ENCODE results near the gene MRPS27. TPM values are rescaled to one million over a fixed set of nuclear protein-coding genes. Genes with fewer than 3 reads are reported as not detected.

Gene MRPS27
- total and polyA plus RNA-seq, 2 of the 13 experiments (the other 11 are each of a cell fraction or from before 2014, with no cell fraction given), result 71.8 to 115 TPM

DNA sequence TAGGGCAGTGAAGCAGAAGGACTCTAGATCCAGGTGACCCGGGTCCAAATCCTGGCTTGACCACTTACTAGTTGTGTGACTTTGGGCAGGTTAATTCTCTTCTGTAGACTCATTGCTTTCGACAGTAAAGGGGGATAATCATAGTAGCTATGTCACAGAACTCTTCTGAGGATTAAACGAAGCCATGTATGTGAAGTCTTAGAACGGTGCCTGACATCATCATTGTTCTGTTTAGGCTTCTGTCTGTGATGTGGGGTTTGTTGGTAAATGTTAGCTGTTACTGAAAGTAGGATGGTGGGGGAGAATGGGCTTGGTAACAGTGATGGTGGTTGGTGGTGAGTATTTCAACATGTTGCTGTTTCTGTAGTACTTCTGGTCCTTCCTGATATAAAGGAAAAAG, 139.1 kb downstream of the MRPS27 start:
- no TSS peak for BruUV-seq (replicated peaks)
- Histone ChIP-seq H3K36me3 (replicated peaks in 1 of 2; ENCODE audit: control insufficient read depth in 1 of 2, insufficient read depth in 2 of 2, low read length in 2 of 2) (no peaks in the 10 kb centered on the region), H3K4me3 (replicated peaks in 1 of 3; ENCODE audit: insufficient read depth in 1 of 3, low read depth in 2 of 3, low read length in 3 of 3) (no peak overlapping the region), H3K9me3 (ENCODE audit: low read length) (no peaks in the 10 kb centered on the region), H3K4me1 (ENCODE audit: insufficient read depth, low read length) (no peaks in the 10 kb centered on the region), H4K20me1 (ENCODE audit: insufficient read depth, low read length) (no peaks in the 10 kb centered on the region), H3K9ac (ENCODE audit: insufficient read depth, low read depth, low read length) (no peak overlapping the region), H3K27me3 (ENCODE audit: control insufficient read depth in 1 of 2, insufficient read depth in 2 of 2, low read length in 2 of 2) (no peaks in the 10 kb centered on the region), H3K79me2 (ENCODE audit: insufficient read depth, low read length) (no peaks in the 10 kb centered on the region), H3K4me2 (ENCODE audit: low read depth, low read length) (no peak overlapping the region), H3K27ac (ENCODE audit: extremely low read length, insufficient read depth, low read length) (no peak overlapping the region), H2AFZ (ENCODE audit: low read length) (no peak overlapping the region)
- DNase-seq (ENCODE audit: low spot score), result no peak
- POLR2A ChIA-PET, result no interaction called here
- 55% methylated on average over 4 of the region's 4 CpGs for WGBS (ENCODE audit: low lambda C conversion rate)
- intact Hi-C loops (cut with micrococcal nuclease; ENCODE audit: unreplicated experiment), result no loop called here
- no peak for ATAC-seq
- in situ Hi-C loops (cut with HindIII; ENCODE audit: extremely low pct_ligation_motif_present, low pct_unique_long_range_greater_than_20kb), result no loop called here
- CTCF ChIA-PET (ENCODE audit: low intra/inter-chr PET ratio, low total read pairs), result no interaction called here
- TF ChIP-seq ZNF12 (CRISPR knock-in tag; IDR thresholded peaks at IDR 0.05), result no peak
- no peak for TF ChIP-seq SP5 (CRISPR knock-in tag; IDR thresholded peaks at IDR 0.05; ENCODE audit: borderline replicate concordance, low read depth)
- TF ChIP-seq SMARCC2 (IDR thresholded peaks at IDR 0.05), result no peak
- no peak for TF ChIP-seq ZFP41 (CRISPR knock-in tag; IDR thresholded peaks at IDR 0.05; ENCODE audit: borderline replicate concordance)
- no peak for TF ChIP-seq SMAD3 (CRISPR knock-in tag; IDR thresholded peaks at IDR 0.05)
- no peak for TF ChIP-seq HOXD1 (CRISPR knock-in tag; IDR thresholded peaks at IDR 0.05)
- no peak for TF ChIP-seq PLSCR1 (CRISPR knock-in tag; IDR thresholded peaks at IDR 0.05; ENCODE audit: borderline replicate concordance)
- no peak for TF ChIP-seq CC2D1A (CRISPR knock-in tag; IDR thresholded peaks at IDR 0.05)
- no peak for FAIRE-seq

DNA sequence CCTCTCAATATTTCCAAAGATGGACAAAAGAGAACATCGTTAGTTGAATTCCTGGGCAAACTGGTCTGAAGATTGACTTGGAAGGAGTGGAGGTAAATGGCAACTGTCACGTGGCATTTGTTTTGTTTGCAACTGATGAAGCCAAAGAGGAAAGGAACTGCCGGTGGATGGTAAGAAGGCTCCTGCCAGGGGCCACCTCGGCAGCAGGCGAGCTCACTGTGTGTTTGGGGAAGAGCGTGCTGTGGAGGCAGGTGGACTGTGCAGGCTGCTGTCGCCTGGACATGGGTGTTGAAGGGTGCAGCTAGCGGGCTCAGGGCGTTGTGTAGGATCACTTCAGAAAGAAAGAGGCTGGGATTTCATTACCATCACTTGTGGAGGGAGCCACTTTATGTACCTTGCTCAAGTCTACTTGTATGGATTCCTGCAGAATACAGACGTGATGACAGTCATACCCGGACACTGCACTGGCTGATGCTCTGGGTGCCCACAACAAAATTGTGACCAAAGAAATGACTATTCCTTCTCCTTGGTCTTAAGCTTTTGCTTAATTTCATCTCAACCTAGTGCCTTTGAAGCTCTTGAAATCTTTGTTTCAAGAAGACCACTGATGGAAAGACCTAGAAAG, 140.1 kb downstream of the MRPS27 start:
- FAIRE-seq (no peak), ATAC-seq (no peak), DNase-seq (ENCODE audit: low spot score) (no peak)
- no peak overlapping the region for H3K27ac ChIP-seq (ENCODE audit: extremely low read length, insufficient read depth, low read length)
- POLR2A ChIA-PET, result no interaction called here
- 87% methylated on average over 11 of the region's 11 CpGs for WGBS (ENCODE audit: low lambda C conversion rate)
- intact Hi-C loops (cut with micrococcal nuclease; ENCODE audit: unreplicated experiment), result loop anchor here (5.0 kb wide), 1 partner anchor 507 kb away; no protein-coding TSS in a partner anchor
- no peaks in the 10 kb centered on the region for H3K4me1 ChIP-seq (ENCODE audit: insufficient read depth, low read length)
- no peaks in the 10 kb centered on the region for H3K36me3 ChIP-seq (replicated peaks in 1 of 2; ENCODE audit: control insufficient read depth in 1 of 2, insufficient read depth in 2 of 2, low read length in 2 of 2)
- in situ Hi-C loops (cut with HindIII; ENCODE audit: extremely low pct_ligation_motif_present, low pct_unique_long_range_greater_than_20kb), result no loop called here
- no peaks in the 10 kb centered on the region for H3K27me3 ChIP-seq (ENCODE audit: control insufficient read depth in 1 of 2, insufficient read depth in 2 of 2, low read length in 2 of 2)
- H3K9me3 ChIP-seq (ENCODE audit: low read length), result no peaks in the 10 kb centered on the region
- no peaks in the 10 kb centered on the region for H3K79me2 ChIP-seq (ENCODE audit: insufficient read depth, low read length)
- H3K4me3 ChIP-seq (replicated peaks in 1 of 3; ENCODE audit: insufficient read depth in 1 of 3, low read depth in 2 of 3, low read length in 3 of 3), result no peak overlapping the region
- H3K4me2 ChIP-seq (ENCODE audit: low read depth, low read length), result no peak overlapping the region
- CTCF ChIA-PET (ENCODE audit: low intra/inter-chr PET ratio, low total read pairs), result no interaction called here
- H3K9ac ChIP-seq (ENCODE audit: insufficient read depth, low read depth, low read length), result no peak overlapping the region
- no peaks in the 10 kb centered on the region for H4K20me1 ChIP-seq (ENCODE audit: insufficient read depth, low read length)
- BruUV-seq (replicated peaks), result no TSS peak
- no peak overlapping the region for H2AFZ ChIP-seq (ENCODE audit: low read length)
- TF ChIP-seq NCOA2 (CRISPR knock-in tag; IDR thresholded peaks at IDR 0.05) (no peak), ZFP36L2 (CRISPR knock-in tag; IDR thresholded peaks at IDR 0.05) (no peak), ZNF597 (CRISPR knock-in tag; IDR thresholded peaks at IDR 0.05) (no peak), ATM (IDR thresholded peaks at IDR 0.05; ENCODE audit: borderline replicate concordance) (no peak), MTF2 (CRISPR knock-in tag; IDR thresholded peaks at IDR 0.05; ENCODE audit: borderline replicate concordance) (no peak), YY1 (IDR thresholded peaks at IDR 0.05; ENCODE audit: insufficient read depth, insufficient replicate concordance, low read depth, low read length) (no peak), LCORL (IDR thresholded peaks at IDR 0.05) (no peak), LCORL (CRISPR knock-in tag; IDR thresholded peaks at IDR 0.05) (no peak), ZC3H4 (CRISPR knock-in tag; IDR thresholded peaks at IDR 0.05; ENCODE audit: borderline replicate concordance) (no peak), PITX1 (CRISPR knock-in tag; IDR thresholded peaks at IDR 0.05) (no peak), RFX5 (IDR thresholded peaks at IDR 0.05; ENCODE audit: low read depth, low read length) (no peak), TP53 (CRISPR knock-in tag; conservative IDR thresholded peaks at IDR 0.05) (no peak), ZEB1 (IDR thresholded peaks at IDR 0.05; ENCODE audit: insufficient replicate concordance, low read depth) (no peak)

Measured in HepG2 (cell line).